GM12878 (cell line): ENCODE measurements around the gene POLN.

ENCODE experiments used
- CBFB ChIP-seq: IDR thresholded peaks from 2 replicates; pipeline ENCODE4 v1.6.1; 2016; ENCODE audit warnings: antibody characterized with exemption, low read depth
- CTCF ChIP-seq, 3 experiments: IDR thresholded peaks in 2 of 3; conservative IDR thresholded peaks in 1 of 3; 2 replicates each; pipeline ENCODE4 v1.5.1; 2011; ENCODE audit warnings: low read depth in 3 of 3, low read length in 3 of 3, mild to moderate bottlenecking in 3 of 3, control low read depth in 2 of 3, moderate library complexity in 2 of 3, inconsistent platforms in 1 of 3, mixed read lengths in 1 of 3; ENCODE audit not compliant: control insufficient read depth in 2 of 3, insufficient read depth in 1 of 3; ENCODE audit errors: extremely low read depth in 1 of 3
- EZH2 ChIP-seq: IDR thresholded peaks from 2 replicates; pipeline ENCODE4 v1.6.1; 2012; ENCODE audit warnings: low read depth, mild to moderate bottlenecking, control low read depth, inconsistent platforms, low read length, borderline replicate concordance; ENCODE audit not compliant: control insufficient read depth
- RAD21 ChIP-seq: IDR thresholded peaks from 2 replicates; pipeline ENCODE4 v1.6.1; 2011; ENCODE audit warnings: mild to moderate bottlenecking, low read depth, low read length, moderate library complexity; ENCODE audit not compliant: insufficient read depth
- RELA ChIP-seq: fragments of 450-650 bp; IDR thresholded peaks from 2 replicates; pipeline ENCODE4 v1.8.0; 2014; ENCODE audit warnings: borderline replicate concordance; ENCODE audit not compliant: partially characterized antibody
- SP1 ChIP-seq: IDR thresholded peaks from one replicate; pipeline ENCODE4 v1.6.1; 2011; ENCODE audit warnings: low read depth, low read length
- TAF1 ChIP-seq: IDR thresholded peaks from 2 replicates; pipeline ENCODE4 v1.6.1; 2011; ENCODE audit warnings: mild to moderate bottlenecking, low read depth, low read length, borderline replicate concordance
- TCF12 ChIP-seq: IDR thresholded peaks from 2 replicates; pipeline ENCODE4 v1.6.1; 2011; ENCODE audit warnings: low read depth, mild to moderate bottlenecking, low read length
- ZNF207 ChIP-seq: fragments of 450-650 bp; IDR thresholded peaks from 2 replicates; pipeline ENCODE4 v1.6.1; 2014; ENCODE audit warnings: antibody characterized with exemption, mild to moderate bottlenecking, borderline replicate concordance

GRCh38 chr4:2150076-2150475 is 91.8 kb downstream of the POLN start:
- TF ChIP-seq RELA: no peak
- no peak for TF ChIP-seq CTCF (IDR thresholded peaks at IDR 0.05 in 2 of 3, conservative IDR thresholded peaks at IDR 0.05 in 1 of 3; ENCODE audit: control insufficient read depth in 2 of 3, extremely low read depth in 1 of 3, insufficient read depth in 1 of 3, low read depth in 3 of 3, low read length in 3 of 3)
- no peak for TF ChIP-seq RAD21
- TF ChIP-seq SP1: no peak
- TF ChIP-seq CBFB: no peak
- TF ChIP-seq EZH2: no peak
- no peak for TF ChIP-seq ZNF207
- no peak for TF ChIP-seq TCF12
- TF ChIP-seq TAF1: no peak
